ENCODE measurements around the gene NBPF9.
"Not testable (repeated sequence)": the region's sequence is repeated elsewhere in the genome, so short reads cannot be mapped to it uniquely, and the experiment has no call there.

NBPF9 gene

GRCh38 chr1:149103109-149104081 is at the start of gene NBPF9:
Gene NBPF9 (minus strand): TSS chr1:149103551. CDS start chr1:149082139, 21,412 bp downstream.
- DNase-seq (ENCODE audit: low read depth, low spot score), result peak; percentile 7

GRCh38 chr1:149149909-149150308 is 46.6 kb upstream of the NBPF9 start:
- peak; percentile 40 for DNase-seq (ENCODE audit: low read depth, low spot score)

- not testable (repeated sequence) for DNase-seq (ENCODE audit: low read depth, low spot score)
Measured at GRCh38 chr1:149137585-149137984, 34.2 kb upstream of the NBPF9 start.

- not testable (repeated sequence) for DNase-seq (ENCODE audit: low read depth, low spot score)
Measured at GRCh38 chr1:149130938-149131337, 27.6 kb upstream of the NBPF9 start.

- not testable (repeated sequence) for DNase-seq (ENCODE audit: low read depth, low spot score)
Measured at GRCh38 chr1:149129245-149129644, 25.9 kb upstream of the NBPF9 start.

- DNase-seq (ENCODE audit: low read depth, low spot score), result not testable (repeated sequence)
Measured at GRCh38 chr1:149126555-149127145, 23.3 kb upstream of the NBPF9 start.

GRCh38 chr1:149123948-149124926 is 20.9 kb upstream of the NBPF9 start:
- DNase-seq (ENCODE audit: low read depth, low spot score), result not testable (repeated sequence)

- not testable (repeated sequence) for DNase-seq (ENCODE audit: low read depth, low spot score)
Measured at GRCh38 chr1:149112828-149113227, 9.5 kb upstream of the NBPF9 start.

- DNase-seq (ENCODE audit: low read depth, low spot score), result not testable (repeated sequence)
Measured at GRCh38 chr1:149110343-149110742, 7.0 kb upstream of the NBPF9 start.

GRCh38 chr1:149102574-149102973 is 777 bp downstream of the NBPF9 start:
- not testable (repeated sequence) for DNase-seq (ENCODE audit: low read depth, low spot score)

GRCh38 chr1:149098276-149098675 is 5.1 kb downstream of the NBPF9 start:
- DNase-seq (ENCODE audit: low read depth, low spot score), result not testable (repeated sequence)

GRCh38 chr1:149093155-149093554 is 10.2 kb downstream of the NBPF9 start:
- DNase-seq (ENCODE audit: low read depth, low spot score), result not testable (repeated sequence)

GRCh38 chr1:149075505-149076127 is 27.7 kb downstream of the NBPF9 start:
- DNase-seq (ENCODE audit: low read depth, low spot score), result not testable (repeated sequence)

- DNase-seq (ENCODE audit: low read depth, low spot score), result not testable (repeated sequence)
Measured at GRCh38 chr1:149064611-149065010, 38.7 kb downstream of the NBPF9 start.

- not testable (repeated sequence) for DNase-seq (ENCODE audit: low read depth, low spot score)
Measured at GRCh38 chr1:149043056-149043455, 60.3 kb downstream of the NBPF9 start.

- not testable (repeated sequence) for DNase-seq (ENCODE audit: low read depth, low spot score)
Measured at GRCh38 chr1:149033916-149034315, 69.4 kb downstream of the NBPF9 start.

- not testable (repeated sequence) for DNase-seq (ENCODE audit: low read depth, low spot score)
Measured at GRCh38 chr1:149024327-149024726, 79.0 kb downstream of the NBPF9 start.

- not testable (repeated sequence) for DNase-seq (ENCODE audit: low read depth, low spot score)
Measured at GRCh38 chr1:149018577-149018976, 84.8 kb downstream of the NBPF9 start.

GRCh38 chr1:149016626-149017025 is 86.7 kb downstream of the NBPF9 start:
- DNase-seq (ENCODE audit: low read depth, low spot score), result not testable (repeated sequence)

- not testable (repeated sequence) for DNase-seq (ENCODE audit: low read depth, low spot score)
Measured at GRCh38 chr1:149015522-149015921, 87.8 kb downstream of the NBPF9 start.

- not testable (repeated sequence) for DNase-seq (ENCODE audit: low read depth, low spot score)
Measured at GRCh38 chr1:149013513-149013912, 89.8 kb downstream of the NBPF9 start.
